H9 (cell line): ENCODE measurements around the gene PASK. TPM values are rescaled to one million over a fixed set of nuclear protein-coding genes. Genes with fewer than 3 reads are reported as not detected.

ENCODE experiments used
- DNase-seq: peaks from one replicate; pipeline ENCODE4 v3.0.0-alpha.2; 2017
- H2AFZ ChIP-seq: one replicate; pipeline ENCODE4 v1.6.1; 2013; ENCODE audit warnings: mild to moderate bottlenecking, low read length, control low read depth, moderate library complexity
- H2AK5ac ChIP-seq: 2 replicates; pipeline ENCODE4 v1.6.1; 2013; ENCODE audit warnings: low read length, control low read depth, mixed read lengths; ENCODE audit not compliant: insufficient read length
- H2BK120ac ChIP-seq: one replicate; pipeline ENCODE4 v1.6.1; 2013; ENCODE audit warnings: low read depth, mild to moderate bottlenecking, low read length, control low read depth, inconsistent platforms; ENCODE audit not compliant: poor library complexity, severe bottlenecking
- H2BK12ac ChIP-seq: 2 replicates; pipeline ENCODE4 v1.6.1; 2013; ENCODE audit warnings: low read length, control low read depth, mixed read lengths, low read depth; ENCODE audit not compliant: insufficient read length
- H2BK15ac ChIP-seq: 2 replicates; pipeline ENCODE4 v1.6.1; 2013; ENCODE audit warnings: low read depth, low read length, control low read depth
- H2BK20ac ChIP-seq: one replicate; pipeline ENCODE4 v1.6.1; 2013; ENCODE audit warnings: low read depth, mild to moderate bottlenecking, low read length, control low read depth, inconsistent platforms; ENCODE audit not compliant: poor library complexity, severe bottlenecking
- H2BK5ac ChIP-seq: 2 replicates; pipeline ENCODE4 v1.6.1; 2013; ENCODE audit warnings: low read length, control low read depth, mixed read lengths; ENCODE audit not compliant: insufficient read length
- H3K14ac ChIP-seq: 2 replicates; pipeline ENCODE4 v1.6.1; 2013; ENCODE audit warnings: low read length, control low read depth; ENCODE audit not compliant: insufficient read depth
- H3K18ac ChIP-seq: 2 replicates; pipeline ENCODE4 v1.6.1; 2013; ENCODE audit warnings: low read depth, mild to moderate bottlenecking, mixed read lengths, low read length, control low read depth; ENCODE audit not compliant: insufficient read length
- H3K23ac ChIP-seq: 2 replicates; pipeline ENCODE4 v1.6.1; 2013; ENCODE audit warnings: low read length, control low read depth, mixed read lengths, low read depth; ENCODE audit not compliant: insufficient read length
- H3K23me2 ChIP-seq: 2 replicates; pipeline ENCODE4 v1.6.1; 2013; ENCODE audit warnings: low read depth, mild to moderate bottlenecking, mixed read lengths, low read length, control low read depth; ENCODE audit not compliant: insufficient read length, poor library complexity, severe bottlenecking
- H3K27ac ChIP-seq: 2 replicates; pipeline ENCODE4 v1.5.1; 2013; ENCODE audit warnings: low read length, control low read depth, mixed read lengths, low read depth; ENCODE audit not compliant: insufficient read length
- H3K27me3 ChIP-seq: 2 replicates; pipeline ENCODE4 v1.6.1; 2013; ENCODE audit warnings: low read length, control low read depth, inconsistent platforms; ENCODE audit not compliant: insufficient read depth
- H3K4ac ChIP-seq: 2 replicates; pipeline ENCODE4 v1.6.1; 2013; ENCODE audit warnings: low read depth, mild to moderate bottlenecking, control low read depth, inconsistent platforms, low read length, moderate library complexity
- H3K4me1 ChIP-seq: 2 replicates; pipeline ENCODE4 v1.6.1; 2013; ENCODE audit warnings: low read length, control low read depth, inconsistent platforms; ENCODE audit not compliant: insufficient read depth
- H3K4me2 ChIP-seq: 2 replicates; pipeline ENCODE4 v1.6.1; 2013; ENCODE audit warnings: low read length, control low read depth, mixed read lengths; ENCODE audit not compliant: insufficient read length, insufficient read depth
- H3K56ac ChIP-seq: 2 replicates; pipeline ENCODE4 v1.6.1; 2013; ENCODE audit warnings: low read depth, mild to moderate bottlenecking, mixed read lengths, low read length, control low read depth; ENCODE audit not compliant: insufficient read length
- H3K79me1 ChIP-seq: 2 replicates; pipeline ENCODE4 v1.6.1; 2013; ENCODE audit warnings: low read depth, mild to moderate bottlenecking, moderate library complexity, low read length, control low read depth, inconsistent platforms; ENCODE audit not compliant: insufficient read depth, poor library complexity, severe bottlenecking
- H3K79me2 ChIP-seq: 2 replicates; pipeline ENCODE4 v1.6.1; 2013; ENCODE audit warnings: low read length, control low read depth, inconsistent platforms; ENCODE audit not compliant: insufficient read depth
- H3K9ac ChIP-seq: 2 replicates; pipeline ENCODE4 v1.6.1; 2013; ENCODE audit warnings: low read length, control low read depth, mixed read lengths; ENCODE audit not compliant: insufficient read length; ENCODE audit errors: extremely low read depth
- H3K9me3 ChIP-seq: one replicate; pipeline ENCODE4 v1.6.1; 2013; ENCODE audit warnings: low read depth, low read length, inconsistent platforms; ENCODE audit not compliant: control insufficient read depth
- H3T11ph ChIP-seq: one replicate; pipeline ENCODE4 v1.6.1; 2013; ENCODE audit warnings: mild to moderate bottlenecking, low read length, control low read depth, inconsistent platforms
- H4K20me1 ChIP-seq: one replicate; pipeline ENCODE4 v1.6.1; 2013; ENCODE audit not compliant: control insufficient read depth, insufficient read length, insufficient read depth
- H4K5ac ChIP-seq: 2 replicates; pipeline ENCODE4 v1.6.1; 2013; ENCODE audit warnings: low read depth, mild to moderate bottlenecking, mixed read lengths, low read length, control low read depth; ENCODE audit not compliant: insufficient read length
- H4K8ac ChIP-seq: replicated peaks from 2 replicates; pipeline ENCODE4 v1.6.1; 2013; ENCODE audit warnings: low read length, control low read depth, mixed read lengths, low read depth; ENCODE audit not compliant: insufficient read length
- H4K91ac ChIP-seq: 2 replicates; pipeline ENCODE4 v1.6.1; 2013; ENCODE audit warnings: low read depth, mild to moderate bottlenecking, moderate library complexity, mixed read lengths, low read length, control low read depth; ENCODE audit not compliant: insufficient read length
- H3K27ac Mint-ChIP-seq, 3 experiments: 2 replicates in 2 of 3; 3 replicates in 1 of 3; pipeline ENCODE4 v1.8.0; 2020 to 2021; ENCODE audit warnings: mixed read lengths in 3 of 3, mild to moderate bottlenecking in 1 of 3, moderate library complexity in 1 of 3
- H3K27me3 Mint-ChIP-seq: 2 replicates; pipeline ENCODE4 v1.8.0; 2021; ENCODE audit warnings: low read depth, mild to moderate bottlenecking, moderate library complexity, mixed read lengths
- H3K36me3 Mint-ChIP-seq, 3 experiments: 2 replicates in 2 of 3; 3 replicates in 1 of 3; pipeline ENCODE4 v1.8.0; 2020 to 2021; ENCODE audit warnings: low read depth in 3 of 3, mixed read lengths in 3 of 3; ENCODE audit not compliant: insufficient read depth in 1 of 3
- H3K4me1 Mint-ChIP-seq, 2 experiments: 2 replicates each; pipeline ENCODE4 v1.8.0; 2020; ENCODE audit warnings: mixed read lengths in 2 of 2
- H3K4me3 Mint-ChIP-seq, 2 experiments: 2 replicates in 1 of 2; 3 replicates in 1 of 2; pipeline ENCODE4 v1.8.0; 2020 to 2021; ENCODE audit warnings: mild to moderate bottlenecking in 2 of 2, mixed read lengths in 2 of 2, moderate library complexity in 1 of 2
- H3K9me3 Mint-ChIP-seq, 2 experiments: 2 replicates in 1 of 2; 3 replicates in 1 of 2; pipeline ENCODE4 v1.8.0; 2020; ENCODE audit warnings: mild to moderate bottlenecking in 2 of 2, mixed read lengths in 2 of 2, moderate library complexity in 1 of 2
- CTCF ChIP-seq: fragments of 200-600 bp; sonication (generic); conservative IDR thresholded peaks from 3 replicates; pipeline ENCODE4 v1.8.0; 2021; ENCODE audit warnings: antibody characterized with exemption, mild to moderate bottlenecking
- WGBS: extraction: QIAGEN DNeasy Blood & Tissue Kit; methylation state at CpG from one replicate; pipeline ENCODE4 v1.1.7; 2013; ENCODE audit warnings: missing lambda C conversion rate, low lambda C conversion rate, mixed read lengths; ENCODE audit not compliant: insufficient read length; ENCODE audit errors: extremely low coverage; 5-methylcytosine and 5-hydroxymethylcytosine counted together
- total RNA-seq: library from RNA; stranded (reverse); gene quantifications from 2 replicates; pipeline ENCODE4 v1.2.1, GENCODE V29; 2021

The PASK gene
- total RNA-seq, 1 experiment from 2014 or later: 68.0 TPM

- Histone ChIP-seq H3K56ac (no peak within 1 kb of the TSS), H3K9me3 (no peaks in the 10 kb centered on the region), H4K20me1 (no peaks in the 10 kb centered on the region), H3K4me2 (peak within 1 kb of the TSS; percentile 81), H3K4me1 (no peaks in the 10 kb centered on the region), H2BK20ac (no peak within 1 kb of the TSS), H3K79me1 (peaks cover 9% of the 10 kb centered on the region), H4K91ac (no peak within 1 kb of the TSS), H3K23ac (no peak within 1 kb of the TSS), H2BK12ac (no peak within 1 kb of the TSS), H2AFZ (no peak within 1 kb of the TSS), H2BK15ac (no peak within 1 kb of the TSS), H3K14ac (peak within 1 kb of the TSS; percentile 63; the same call in 1 of the 2 replicates), H3K18ac (peak within 1 kb of the TSS; percentile 46), H3K27ac (no peak within 1 kb of the TSS), H2BK5ac (no peak within 1 kb of the TSS), H2AK5ac (no peak within 1 kb of the TSS), H3K23me2 (peaks cover 6% of the 10 kb centered on the region), H3T11ph (no peak within 1 kb of the TSS), H2BK120ac (no peak within 1 kb of the TSS), H3K4ac (no peak within 1 kb of the TSS), H3K9ac (peak within 1 kb of the TSS; percentile 88), H4K5ac (no peak within 1 kb of the TSS), H4K8ac (no peak within 1 kb of the TSS), H3K79me2 (no peaks in the 10 kb centered on the region; the same call in 1 of the 2 replicates), H3K27me3 (no peaks in the 10 kb centered on the region)
- WGBS: no CpG with 5 or more reads among the region's 56 CpGs
- Mint-ChIP-seq H3K9me3 (no peaks in the 10 kb centered on the region), H3K27ac (peak within 1 kb of the TSS; percentile 94 to 99 (median 98)), H3K4me3 (peak within 1 kb of the TSS; percentile 94 to 98), H3K27me3 (no peaks in the 10 kb centered on the region), H3K4me1 (peaks cover 10% of the 10 kb centered on the region in 2 experiments), H3K36me3 (peaks cover 11 to 41% (median 24%) of the 10 kb centered on the region in 3 experiments; a peak in 6 of 7 replicates)
- DNase-seq: peak; percentile 83
- TF ChIP-seq CTCF: no peak
Observed at GRCh38 chr2:241102239-241102803, 47.0 kb downstream of the PASK start, which contains the start of gene MTERF4. Gene MTERF4, minus strand, starts transcription at chr2:241102287. Its CDS starts 14 bp downstream, at chr2:241102273.
